ENCODE data around the gene CIRBP. TPM values are rescaled to one million over a fixed set of nuclear protein-coding genes. Genes with fewer than 3 reads are reported as not detected.

CIRBP gene
- total and polyA plus RNA-seq, 9 of the 15 experiments (the other 6 are each of a cell fraction or from before 2014, with no cell fraction given), result 20.5 to 327 (median 176) TPM

DNA sequence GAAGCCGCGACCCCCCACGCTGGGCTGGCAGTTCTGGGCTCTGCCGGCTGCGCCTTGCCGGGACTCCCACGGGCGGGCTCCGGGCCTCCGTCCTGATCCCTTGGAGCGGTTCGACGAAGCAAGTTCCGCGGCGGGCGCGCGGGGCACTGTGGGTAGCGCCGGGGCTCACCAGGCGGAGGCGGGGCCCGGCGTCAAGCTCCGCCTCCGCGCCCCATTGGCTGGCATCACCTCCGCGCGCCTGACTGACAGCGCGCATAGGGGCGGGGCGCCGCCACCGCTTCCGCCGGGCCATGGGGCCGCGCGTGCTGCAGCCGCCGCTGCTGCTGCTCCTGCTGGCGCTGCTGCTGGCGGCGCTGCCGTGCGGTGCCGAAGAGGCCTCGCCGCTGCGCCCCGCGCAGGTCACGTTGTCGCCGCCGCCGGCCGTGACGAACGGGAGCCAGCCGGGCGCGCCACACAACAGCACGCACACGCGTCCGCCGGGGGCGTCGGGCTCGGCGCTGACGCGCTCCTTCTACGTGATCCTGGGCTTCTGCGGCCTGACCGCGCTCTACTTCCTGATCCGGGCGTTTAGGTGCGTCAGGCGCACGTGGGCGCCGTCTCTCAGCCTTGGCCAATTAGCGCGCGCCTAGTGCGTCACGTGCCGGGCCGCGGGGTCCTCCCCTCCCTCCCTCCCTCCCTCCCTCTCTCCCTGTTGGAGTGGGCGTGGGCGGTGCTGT, 6.3 kb downstream of the CIRBP start, which contains the start of gene FAM174C (continued):
- TF ChIP-seq, protein P1, sequence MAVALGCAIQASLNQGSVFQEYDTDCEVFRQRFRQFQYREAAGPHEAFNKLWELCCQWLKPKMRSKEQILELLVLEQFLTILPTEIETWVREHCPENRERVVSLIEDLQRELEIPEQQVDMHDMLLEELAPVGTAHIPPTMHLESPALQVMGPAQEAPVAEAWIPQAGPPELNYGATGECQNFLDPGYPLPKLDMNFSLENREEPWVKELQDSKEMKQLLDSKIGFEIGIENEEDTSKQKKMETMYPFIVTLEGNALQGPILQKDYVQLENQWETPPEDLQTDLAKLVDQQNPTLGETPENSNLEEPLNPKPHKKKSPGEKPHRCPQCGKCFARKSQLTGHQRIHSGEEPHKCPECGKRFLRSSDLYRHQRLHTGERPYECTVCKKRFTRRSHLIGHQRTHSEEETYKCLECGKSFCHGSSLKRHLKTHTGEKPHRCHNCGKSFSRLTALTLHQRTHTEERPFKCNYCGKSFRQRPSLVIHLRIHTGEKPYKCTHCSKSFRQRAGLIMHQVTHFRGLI (CRISPR knock-in tag; IDR thresholded peaks at IDR 0.05), result no peak
- TF ChIP-seq POLR2G (IDR thresholded peaks at IDR 0.05; ENCODE audit: low read depth, low read length), result peak; percentile 84
- no peak for TF ChIP-seq HIVEP1 (CRISPR knock-in tag; IDR thresholded peaks at IDR 0.05)
- 0 out of 4 replicates have a peak, but pooled peaks of 1 of the 2 experiments have one; percentile 54 for TF ChIP-seq TEAD1 (CRISPR knock-in tag; IDR thresholded peaks at IDR 0.05)
- TF ChIP-seq MYC (IDR thresholded peaks at IDR 0.05; ENCODE audit: low read depth, low read length), result peak; percentile 90
- TF ChIP-seq MYC (CRISPR knock-in tag; IDR thresholded peaks at IDR 0.05; ENCODE audit: borderline replicate concordance, low read depth), result no peak
- TF ChIP-seq, protein P2, sequence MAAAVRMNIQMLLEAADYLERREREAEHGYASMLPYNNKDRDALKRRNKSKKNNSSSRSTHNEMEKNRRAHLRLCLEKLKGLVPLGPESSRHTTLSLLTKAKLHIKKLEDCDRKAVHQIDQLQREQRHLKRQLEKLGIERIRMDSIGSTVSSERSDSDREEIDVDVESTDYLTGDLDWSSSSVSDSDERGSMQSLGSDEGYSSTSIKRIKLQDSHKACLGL (CRISPR knock-in tag; IDR thresholded peaks at IDR 0.05; ENCODE audit: borderline replicate concordance, poor library complexity, severe bottlenecking), result peak; percentile 95
- TF ChIP-seq ZNF766 (CRISPR knock-in tag; conservative IDR thresholded peaks at IDR 0.05), result no peak; the same call in 1 of the 2 replicates
- 0 out of 2 replicates have a peak, but pooled peaks have one; percentile 17 for TF ChIP-seq TGIF2 (CRISPR knock-in tag; IDR thresholded peaks at IDR 0.05)
- TF ChIP-seq CAMTA2 (CRISPR knock-in tag; conservative IDR thresholded peaks at IDR 0.05), result 0 out of 2 replicates have a peak, but pooled peaks have one; percentile 80
- 0 out of 2 replicates have a peak, but pooled peaks have one; percentile 38 for TF ChIP-seq KDM2B (CRISPR knock-in tag; IDR thresholded peaks at IDR 0.05)
- TF ChIP-seq, protein P3, sequence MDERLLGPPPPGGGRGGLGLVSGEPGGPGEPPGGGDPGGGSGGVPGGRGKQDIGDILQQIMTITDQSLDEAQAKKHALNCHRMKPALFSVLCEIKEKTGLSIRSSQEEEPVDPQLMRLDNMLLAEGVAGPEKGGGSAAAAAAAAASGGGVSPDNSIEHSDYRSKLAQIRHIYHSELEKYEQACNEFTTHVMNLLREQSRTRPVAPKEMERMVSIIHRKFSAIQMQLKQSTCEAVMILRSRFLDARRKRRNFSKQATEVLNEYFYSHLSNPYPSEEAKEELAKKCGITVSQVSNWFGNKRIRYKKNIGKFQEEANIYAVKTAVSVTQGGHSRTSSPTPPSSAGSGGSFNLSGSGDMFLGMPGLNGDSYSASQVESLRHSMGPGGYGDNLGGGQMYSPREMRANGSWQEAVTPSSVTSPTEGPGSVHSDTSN (CRISPR knock-in tag; IDR thresholded peaks at IDR 0.05; ENCODE audit: low read depth), result peak; percentile 85
- TF ChIP-seq, protein P3 (tag; conservative IDR thresholded peaks at IDR 0.05; ENCODE audit: low read depth), result no peak
- peak; percentile 65 for TF ChIP-seq SMAD1 (IDR thresholded peaks at IDR 0.05; ENCODE audit: low read depth, low read length, partially characterized antibody)
- peak; percentile 18 for TF ChIP-seq PHF20 (IDR thresholded peaks at IDR 0.05; ENCODE audit: partially characterized antibody)
- TF ChIP-seq MED1 (CRISPR knock-in tag; IDR thresholded peaks at IDR 0.05; ENCODE audit: borderline replicate concordance), result no peak; the same call in 1 of the 2 replicates
- peak; percentile 98 for TF ChIP-seq ELF2 (CRISPR knock-in tag; IDR thresholded peaks at IDR 0.05)
- TF ChIP-seq, protein P4, sequence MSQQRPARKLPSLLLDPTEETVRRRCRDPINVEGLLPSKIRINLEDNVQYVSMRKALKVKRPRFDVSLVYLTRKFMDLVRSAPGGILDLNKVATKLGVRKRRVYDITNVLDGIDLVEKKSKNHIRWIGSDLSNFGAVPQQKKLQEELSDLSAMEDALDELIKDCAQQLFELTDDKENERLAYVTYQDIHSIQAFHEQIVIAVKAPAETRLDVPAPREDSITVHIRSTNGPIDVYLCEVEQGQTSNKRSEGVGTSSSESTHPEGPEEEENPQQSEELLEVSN (IDR thresholded peaks at IDR 0.05; ENCODE audit: borderline replicate concordance in 1 of 2, extremely low read depth in 1 of 2, insufficient read depth in 1 of 2, insufficient read length in 1 of 2, low read depth in 1 of 2, low read length in 1 of 2, poor library complexity in 1 of 2, severe bottlenecking in 1 of 2), result peak; percentile 71 to 73
- no peak for TF ChIP-seq SMARCA5 (IDR thresholded peaks at IDR 0.05)
- TF ChIP-seq JUN (IDR thresholded peaks at IDR 0.05; ENCODE audit: borderline replicate concordance, low read depth, low read length), result peak; percentile 19; the same call in 1 of the 2 replicates
- peak; percentile 73; the same call in 1 of the 2 replicates for TF ChIP-seq JUN (CRISPR knock-in tag; IDR thresholded peaks at IDR 0.05; ENCODE audit: borderline replicate concordance)

Data from K562 (cell line).